Measurements from ENCODE around the gene NPPB. TPM values are rescaled to one million over a fixed set of nuclear protein-coding genes. Genes with fewer than 3 reads are reported as not detected.

The NPPB gene
- total RNA-seq, 2 donors from 2014 or later: not detected

DNA sequence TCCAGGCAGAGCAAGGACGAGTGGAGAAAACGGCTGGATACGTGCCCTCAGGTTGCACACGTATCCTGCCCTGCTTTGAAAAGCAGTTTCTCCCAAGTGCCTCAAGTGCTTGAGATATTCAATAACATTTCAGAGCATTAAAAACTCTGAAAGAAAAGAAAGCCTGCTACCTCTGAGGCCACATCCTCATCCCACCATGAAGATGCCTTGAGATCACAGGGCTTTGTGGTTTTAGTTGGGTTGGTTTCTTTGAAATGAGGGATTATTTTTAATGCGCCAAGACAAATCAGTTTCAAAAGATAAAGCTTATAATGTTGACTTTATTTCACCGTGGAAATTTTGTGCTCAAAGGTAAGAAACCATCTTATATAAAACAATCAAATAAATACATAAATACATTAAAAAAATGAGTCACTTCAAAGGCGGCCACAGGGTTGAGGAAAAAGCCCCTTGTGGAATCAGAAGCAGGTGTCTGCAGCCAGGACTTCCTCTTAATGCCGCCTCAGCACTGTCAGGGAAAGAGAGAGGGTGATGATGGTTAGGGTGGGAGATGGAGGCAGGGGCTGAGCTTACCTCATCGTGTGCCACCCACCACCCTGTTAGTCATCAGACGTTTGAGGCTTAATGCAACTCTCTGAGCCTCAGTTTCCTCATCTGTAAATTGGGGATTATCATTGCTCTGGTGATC, 1.4 kb downstream of the NPPB start:
- TF ChIP-seq POLR2A (IDR thresholded peaks at IDR 0.05): no peak
- TF ChIP-seq, protein P1, sequence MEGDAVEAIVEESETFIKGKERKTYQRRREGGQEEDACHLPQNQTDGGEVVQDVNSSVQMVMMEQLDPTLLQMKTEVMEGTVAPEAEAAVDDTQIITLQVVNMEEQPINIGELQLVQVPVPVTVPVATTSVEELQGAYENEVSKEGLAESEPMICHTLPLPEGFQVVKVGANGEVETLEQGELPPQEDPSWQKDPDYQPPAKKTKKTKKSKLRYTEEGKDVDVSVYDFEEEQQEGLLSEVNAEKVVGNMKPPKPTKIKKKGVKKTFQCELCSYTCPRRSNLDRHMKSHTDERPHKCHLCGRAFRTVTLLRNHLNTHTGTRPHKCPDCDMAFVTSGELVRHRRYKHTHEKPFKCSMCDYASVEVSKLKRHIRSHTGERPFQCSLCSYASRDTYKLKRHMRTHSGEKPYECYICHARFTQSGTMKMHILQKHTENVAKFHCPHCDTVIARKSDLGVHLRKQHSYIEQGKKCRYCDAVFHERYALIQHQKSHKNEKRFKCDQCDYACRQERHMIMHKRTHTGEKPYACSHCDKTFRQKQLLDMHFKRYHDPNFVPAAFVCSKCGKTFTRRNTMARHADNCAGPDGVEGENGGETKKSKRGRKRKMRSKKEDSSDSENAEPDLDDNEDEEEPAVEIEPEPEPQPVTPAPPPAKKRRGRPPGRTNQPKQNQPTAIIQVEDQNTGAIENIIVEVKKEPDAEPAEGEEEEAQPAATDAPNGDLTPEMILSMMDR (IDR thresholded peaks at IDR 0.05): no peak
- H3K4me1 ChIP-seq: peaks cover 10% of the 10 kb centered on the region
- H3K27ac ChIP-seq: no peak overlapping the region
- H3K27me3 ChIP-seq: peaks cover 0 to 22% of the 10 kb centered on the region in 2 donors
- DNase-seq: no peak
- WGBS, 2 donors: 25 to 35% methylated on average over 10 of the region's 10 CpGs
- intact Hi-C loops (cut with DNase I): no loop called here
- H3K9me3 ChIP-seq: no peaks in the 10 kb centered on the region
- no peak overlapping the region for H3K4me3 ChIP-seq
- no peak for ATAC-seq
- H3K36me3 ChIP-seq (replicated peaks in 1 of 2; ENCODE audit: insufficient read depth in 1 of 2, low read depth in 2 of 2): no peaks in the 10 kb centered on the region

DNA sequence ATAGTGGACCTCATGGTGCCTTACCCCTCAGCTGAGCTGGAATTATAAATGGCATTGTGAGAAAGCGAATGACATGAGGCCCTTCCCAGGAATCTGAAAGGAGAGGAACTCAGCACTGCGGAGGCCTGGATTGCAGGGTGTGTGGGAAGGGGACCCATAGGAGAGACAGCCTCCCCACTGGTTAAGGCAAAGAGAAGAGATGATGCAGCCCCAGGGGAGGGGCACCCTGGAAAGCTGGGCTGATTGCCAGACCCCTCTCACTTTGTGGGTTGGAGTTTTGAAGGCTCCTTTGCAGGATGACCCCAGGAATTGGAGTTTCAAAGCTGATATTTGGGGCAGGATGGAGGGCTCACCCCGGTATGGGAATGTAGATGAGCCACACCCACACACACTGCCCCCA, 2.0 kb downstream of the NPPB start:
- H3K27me3 ChIP-seq: peaks cover 0 to 22% of the 10 kb centered on the region in 2 donors
- ATAC-seq: no peak

DNA sequence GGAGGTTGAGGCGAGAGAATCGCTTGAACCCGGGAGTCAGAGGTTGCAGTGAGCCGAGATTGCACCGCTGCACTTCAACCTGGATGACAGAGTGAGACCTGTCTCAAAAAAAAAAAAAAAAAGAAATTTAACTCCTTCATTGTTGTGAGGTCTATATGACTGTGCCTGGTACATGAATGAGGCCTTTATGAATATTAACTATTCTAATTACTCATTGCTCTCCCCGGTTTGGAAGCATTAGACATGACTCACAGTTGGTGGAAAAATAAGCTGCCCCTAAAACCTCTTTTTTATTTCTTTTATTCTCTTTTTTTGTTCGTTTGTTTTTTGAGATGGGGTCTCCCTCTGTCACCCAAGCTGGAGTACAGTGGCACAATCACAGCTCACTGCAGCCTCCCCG, 3.3 kb downstream of the NPPB start:
- Histone ChIP-seq H3K4me1 (peaks cover 10% of the 10 kb centered on the region), H3K27me3 (peaks cover 0 to 22% of the 10 kb centered on the region in 2 donors), H3K27ac (no peak overlapping the region), H3K36me3 (replicated peaks in 1 of 2; ENCODE audit: insufficient read depth in 1 of 2, low read depth in 2 of 2) (no peaks in the 10 kb centered on the region), H3K4me3 (no peak overlapping the region), H3K9me3 (no peaks in the 10 kb centered on the region)
- 48 to 55% methylated on average over 8 of the region's 8 CpGs for WGBS, 2 donors
- ATAC-seq (no peak), DNase-seq (no peak)
- TF ChIP-seq POLR2A (IDR thresholded peaks at IDR 0.05): no peak
- intact Hi-C loops (cut with DNase I): no loop called here

More for the DNA sequence above, 2.0 kb downstream of the NPPB start:
- Histone ChIP-seq H3K27ac (no peak overlapping the region), H3K4me3 (no peak overlapping the region), H3K9me3 (no peaks in the 10 kb centered on the region), H3K36me3 (replicated peaks in 1 of 2; ENCODE audit: insufficient read depth in 1 of 2, low read depth in 2 of 2) (no peaks in the 10 kb centered on the region), H3K4me1 (peaks cover 10% of the 10 kb centered on the region)
- TF ChIP-seq POLR2A (IDR thresholded peaks at IDR 0.05): no peak
- TF ChIP-seq, protein P1 (IDR thresholded peaks at IDR 0.05): no peak
- WGBS, 2 donors: 44 to 56% methylated on average over 3 of the region's 3 CpGs
- intact Hi-C loops (cut with DNase I): no loop called here
- no peak for DNase-seq

DNA sequence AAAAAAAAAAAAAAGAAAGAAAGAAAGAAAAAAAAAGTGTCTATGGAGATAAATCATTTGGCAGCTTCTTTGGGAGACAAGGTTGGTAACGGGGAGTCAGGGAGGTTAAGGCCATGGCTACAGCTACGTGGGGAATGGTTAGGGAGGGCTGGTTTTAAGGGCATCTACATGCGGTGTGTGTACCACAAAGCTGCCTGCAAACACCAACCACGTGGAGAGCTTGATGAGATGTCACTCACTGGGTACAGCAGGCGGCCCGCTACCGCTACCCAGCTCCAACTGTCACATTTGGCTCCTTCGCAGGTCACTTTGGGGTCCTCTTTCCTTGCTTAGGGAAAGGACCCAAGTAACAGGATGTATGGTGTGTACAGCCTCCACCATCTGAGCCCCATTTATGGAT, 4.2 kb downstream of the NPPB start:
- intact Hi-C loops (cut with DNase I): no loop called here
- no peaks in the 10 kb centered on the region for H3K36me3 ChIP-seq (replicated peaks in 1 of 2; ENCODE audit: insufficient read depth in 1 of 2, low read depth in 2 of 2)
- TF ChIP-seq, protein P1 (IDR thresholded peaks at IDR 0.05): no peak
- no peak for TF ChIP-seq POLR2A (IDR thresholded peaks at IDR 0.05)
- ATAC-seq (no peak), DNase-seq (no peak)
- no peaks in the 10 kb centered on the region for H3K9me3 ChIP-seq
- H3K4me1 ChIP-seq: peaks cover 10% of the 10 kb centered on the region
- peaks cover 0 to 22% of the 10 kb centered on the region in 2 donors for H3K27me3 ChIP-seq
- 42 to 44% methylated on average over 8 of the region's 8 CpGs for WGBS, 2 donors
- no peak overlapping the region for H3K27ac ChIP-seq
- H3K4me3 ChIP-seq: no peak overlapping the region

DNA sequence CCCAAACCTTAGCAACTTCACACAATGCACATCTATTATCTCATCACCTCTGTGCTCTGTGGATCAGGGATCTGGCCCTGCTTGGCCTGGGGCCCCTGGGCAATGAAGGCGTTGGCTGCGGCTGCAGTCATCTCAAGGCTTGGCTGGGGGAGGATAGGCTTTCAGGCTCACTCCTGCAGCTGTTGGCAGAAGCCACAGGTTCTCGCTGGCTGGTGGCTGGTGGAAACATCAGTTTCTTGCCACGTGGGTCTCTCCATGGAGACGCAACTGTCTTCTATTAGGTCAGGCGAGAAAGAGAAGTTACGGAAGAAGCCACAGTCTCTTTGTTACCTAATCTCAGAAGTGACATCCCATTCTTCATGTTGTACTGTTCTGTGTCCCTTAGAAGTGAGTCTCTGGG, 7.6 kb downstream of the NPPB start:
- intact Hi-C loops (cut with DNase I): no loop called here
- Histone ChIP-seq H3K27ac (no peak overlapping the region), H3K4me3 (no peak overlapping the region), H3K9me3 (no peaks in the 10 kb centered on the region), H3K4me1 (no peaks in the 10 kb centered on the region), H3K27me3 (no peaks in the 10 kb centered on the region), H3K36me3 (replicated peaks in 1 of 2; ENCODE audit: insufficient read depth in 1 of 2, low read depth in 2 of 2) (no peaks in the 10 kb centered on the region)
- no peak for ATAC-seq
- DNase-seq: no peak
- 67 to 79% methylated on average over 7 of the region's 7 CpGs for WGBS, 2 donors
- TF ChIP-seq, protein P1 (IDR thresholded peaks at IDR 0.05): no peak
- TF ChIP-seq POLR2A (IDR thresholded peaks at IDR 0.05): no peak
